PFSK-1 (cell line): ENCODE data around the gene APOF.

Experiments used
- POLR2AphosphoS5 ChIP-seq: IDR thresholded peaks from 2 replicates; pipeline ENCODE4 v1.6.1; 2012; ENCODE audit warnings: low read depth, mild to moderate bottlenecking, control low read depth, low read length, moderate library complexity
- TF ChIP-seq, protein P1 (sequence below), 2 experiments: IDR thresholded peaks; 2 replicates each; pipeline versions ENCODE4 v1.6.1 to v1.8.0; 2011 to 2012; ENCODE audit warnings: low read depth in 2 of 2, low read length in 2 of 2, control low read depth in 1 of 2, inconsistent platforms in 1 of 2, mild to moderate bottlenecking in 1 of 2, moderate library complexity in 1 of 2; ENCODE audit not compliant: insufficient read depth in 1 of 2

DNA sequence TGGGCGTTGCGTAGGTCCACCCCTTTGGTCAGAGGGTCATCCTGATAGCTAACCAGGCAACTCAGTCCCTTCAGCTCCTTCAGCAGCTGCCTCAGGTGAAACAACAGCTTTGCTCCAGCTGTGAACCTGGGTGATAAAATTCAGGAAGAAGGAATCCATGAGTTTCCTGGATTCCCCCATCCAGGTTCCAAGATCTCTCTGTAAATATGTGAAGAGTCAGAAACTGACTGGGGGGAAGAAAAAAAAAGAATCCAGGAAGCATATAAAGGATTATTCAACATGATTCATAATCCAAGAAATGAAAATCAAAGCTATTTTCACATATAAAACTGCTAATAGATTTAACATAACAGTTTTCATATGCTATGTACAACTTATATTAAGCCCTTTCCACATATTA lies 11.3 kb downstream of the APOF start:
- TF ChIP-seq, protein P1, sequence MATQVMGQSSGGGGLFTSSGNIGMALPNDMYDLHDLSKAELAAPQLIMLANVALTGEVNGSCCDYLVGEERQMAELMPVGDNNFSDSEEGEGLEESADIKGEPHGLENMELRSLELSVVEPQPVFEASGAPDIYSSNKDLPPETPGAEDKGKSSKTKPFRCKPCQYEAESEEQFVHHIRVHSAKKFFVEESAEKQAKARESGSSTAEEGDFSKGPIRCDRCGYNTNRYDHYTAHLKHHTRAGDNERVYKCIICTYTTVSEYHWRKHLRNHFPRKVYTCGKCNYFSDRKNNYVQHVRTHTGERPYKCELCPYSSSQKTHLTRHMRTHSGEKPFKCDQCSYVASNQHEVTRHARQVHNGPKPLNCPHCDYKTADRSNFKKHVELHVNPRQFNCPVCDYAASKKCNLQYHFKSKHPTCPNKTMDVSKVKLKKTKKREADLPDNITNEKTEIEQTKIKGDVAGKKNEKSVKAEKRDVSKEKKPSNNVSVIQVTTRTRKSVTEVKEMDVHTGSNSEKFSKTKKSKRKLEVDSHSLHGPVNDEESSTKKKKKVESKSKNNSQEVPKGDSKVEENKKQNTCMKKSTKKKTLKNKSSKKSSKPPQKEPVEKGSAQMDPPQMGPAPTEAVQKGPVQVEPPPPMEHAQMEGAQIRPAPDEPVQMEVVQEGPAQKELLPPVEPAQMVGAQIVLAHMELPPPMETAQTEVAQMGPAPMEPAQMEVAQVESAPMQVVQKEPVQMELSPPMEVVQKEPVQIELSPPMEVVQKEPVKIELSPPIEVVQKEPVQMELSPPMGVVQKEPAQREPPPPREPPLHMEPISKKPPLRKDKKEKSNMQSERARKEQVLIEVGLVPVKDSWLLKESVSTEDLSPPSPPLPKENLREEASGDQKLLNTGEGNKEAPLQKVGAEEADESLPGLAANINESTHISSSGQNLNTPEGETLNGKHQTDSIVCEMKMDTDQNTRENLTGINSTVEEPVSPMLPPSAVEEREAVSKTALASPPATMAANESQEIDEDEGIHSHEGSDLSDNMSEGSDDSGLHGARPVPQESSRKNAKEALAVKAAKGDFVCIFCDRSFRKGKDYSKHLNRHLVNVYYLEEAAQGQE (IDR thresholded peaks at IDR 0.05; ENCODE audit: insufficient read depth in 1 of 2, low read depth in 2 of 2, low read length in 2 of 2): no peak
- no peak for TF ChIP-seq POLR2AphosphoS5
